Chondrocyte (in vitro differentiated cells): ENCODE data around the gene RARRES2. TPM values are rescaled to one million over a fixed set of nuclear protein-coding genes. Genes with fewer than 3 reads are reported as not detected.

ENCODE experiments used
- DNase-seq: peaks from one replicate; pipeline ENCODE4 v3.0.0; 2021; ENCODE audit warnings: mixed read lengths, low spot score
- H3K27ac Mint-ChIP-seq: one replicate; pipeline ENCODE4 v1.8.0; 2021; ENCODE audit warnings: mild to moderate bottlenecking, moderate library complexity, mixed read lengths; ENCODE audit not compliant: unreplicated experiment
- H3K27me3 Mint-ChIP-seq: 2 replicates; pipeline ENCODE4 v1.8.0; 2021; ENCODE audit warnings: low read depth, mixed read lengths
- H3K36me3 Mint-ChIP-seq: 2 replicates; pipeline ENCODE4 v1.8.0; 2021; ENCODE audit warnings: low read depth, mixed read lengths
- H3K4me1 Mint-ChIP-seq: 2 replicates; pipeline ENCODE4 v1.8.0; 2021; ENCODE audit warnings: low read depth, mild to moderate bottlenecking, mixed read lengths
- H3K4me3 Mint-ChIP-seq: one replicate; pipeline ENCODE4 v1.8.0; 2021; ENCODE audit warnings: mild to moderate bottlenecking, moderate library complexity, mixed read lengths; ENCODE audit not compliant: unreplicated experiment
- H3K9me3 Mint-ChIP-seq: 2 replicates; pipeline ENCODE4 v1.8.0; 2021; ENCODE audit warnings: low read depth, mixed read lengths
- CTCF ChIP-seq: fragments of 200-600 bp; sonication (generic); IDR thresholded peaks from 2 replicates; pipeline ENCODE4 v1.5.0; 2021; ENCODE audit warnings: antibody characterized with exemption, mild to moderate bottlenecking, moderate library complexity
- total RNA-seq: library from RNA; stranded (reverse); gene quantifications from 3 replicates; pipeline ENCODE4 v1.2.1, GENCODE V29; 2021

The RARRES2 gene
- total RNA-seq, 1 donor from 2014 or later, result 1.8 TPM

DNA sequence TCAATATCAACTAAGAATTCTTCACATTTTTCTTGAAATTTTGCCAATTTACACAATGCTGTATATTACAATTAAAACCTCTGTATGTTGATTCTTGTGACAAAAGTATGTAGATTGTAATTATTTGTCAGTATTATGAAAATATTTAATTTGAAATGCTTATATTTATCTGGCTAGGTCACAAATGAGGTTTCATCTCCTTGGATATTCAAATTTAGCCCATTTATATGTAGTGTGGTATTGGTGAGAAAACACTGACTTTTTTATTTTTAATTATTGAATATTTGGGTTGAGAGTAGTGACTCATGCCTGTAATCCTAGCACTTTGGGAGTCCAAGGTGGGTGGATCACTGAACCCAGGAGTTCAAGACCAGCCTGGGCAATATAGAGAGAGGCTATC, 2.9 kb upstream of the RARRES2 start:
- peaks cover 19% of the 10 kb centered on the region for H3K4me1 Mint-ChIP-seq
- peaks cover 7% of the 10 kb centered on the region for H3K9me3 Mint-ChIP-seq
- H3K36me3 Mint-ChIP-seq, result peaks cover 2% of the 10 kb centered on the region
- TF ChIP-seq CTCF, result no peak
- H3K27me3 Mint-ChIP-seq, result peaks cover 36% of the 10 kb centered on the region
- no peak overlapping the region for H3K4me3 Mint-ChIP-seq
- H3K27ac Mint-ChIP-seq, result no peak overlapping the region
- DNase-seq, result no peak

DNA sequence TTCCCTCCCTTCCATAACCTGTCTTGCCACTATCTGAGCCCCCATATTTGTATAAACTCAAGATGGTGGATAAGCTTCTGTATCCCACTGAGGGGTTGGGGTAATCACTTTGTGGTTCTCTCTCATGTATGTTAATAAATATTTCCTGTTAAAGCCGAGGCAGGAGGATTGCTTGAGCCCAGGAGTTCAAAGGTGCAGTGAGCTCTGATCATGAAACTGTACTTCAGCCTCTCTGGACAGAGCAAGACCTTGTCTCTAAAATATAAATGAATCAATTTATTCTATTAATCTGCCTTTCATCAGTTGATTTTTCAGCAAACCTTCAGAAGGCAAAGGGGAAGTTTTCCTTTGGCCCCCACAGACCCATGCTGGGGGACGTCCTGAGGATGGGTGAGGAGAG, 1.8 kb upstream of the RARRES2 start:
- no peak for TF ChIP-seq CTCF
- no peak for DNase-seq
- H3K9me3 Mint-ChIP-seq, result peaks cover 7% of the 10 kb centered on the region
- no peak overlapping the region for H3K4me3 Mint-ChIP-seq
- H3K27ac Mint-ChIP-seq, result no peak overlapping the region
- H3K4me1 Mint-ChIP-seq, result peaks cover 21% of the 10 kb centered on the region
- H3K27me3 Mint-ChIP-seq, result peaks cover 37% of the 10 kb centered on the region
- H3K36me3 Mint-ChIP-seq, result peaks cover 2% of the 10 kb centered on the region

GRCh38 chr7:150342121-150342408, 636 bp upstream of the RARRES2 start:
- peaks cover 7% of the 10 kb centered on the region for H3K9me3 Mint-ChIP-seq
- DNase-seq, result no peak
- peaks cover 2% of the 10 kb centered on the region for H3K36me3 Mint-ChIP-seq
- no peak for TF ChIP-seq CTCF
- peaks cover 34% of the 10 kb centered on the region for H3K27me3 Mint-ChIP-seq
- H3K4me1 Mint-ChIP-seq, result peaks cover 21% of the 10 kb centered on the region
- H3K4me3 Mint-ChIP-seq, result peak overlapping the region; percentile 9
- H3K27ac Mint-ChIP-seq, result no peak overlapping the region

DNA sequence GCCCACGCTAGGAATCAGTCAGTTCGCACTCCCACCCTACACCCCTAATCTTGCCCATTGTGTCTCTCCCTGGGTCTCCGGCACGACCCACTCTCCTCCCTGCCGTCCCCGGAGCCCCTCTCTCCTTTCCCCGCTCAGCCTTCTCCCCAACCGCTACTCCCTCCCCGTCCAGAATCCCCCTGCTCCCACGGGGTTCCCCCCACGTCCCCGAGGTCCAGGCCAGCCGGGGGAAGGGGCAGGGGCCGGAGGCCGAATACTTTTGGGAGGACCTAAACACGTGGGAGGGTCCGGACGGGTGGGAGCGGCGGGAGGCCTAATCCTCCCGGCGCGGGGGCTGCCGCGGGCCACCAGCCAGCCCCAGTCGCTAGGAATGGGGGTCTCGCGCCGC, 560 bp downstream of the RARRES2 start:
- no peak for TF ChIP-seq CTCF
- peaks cover 21% of the 10 kb centered on the region for H3K4me1 Mint-ChIP-seq
- H3K36me3 Mint-ChIP-seq, result peaks cover 2% of the 10 kb centered on the region
- no peak overlapping the region for H3K4me3 Mint-ChIP-seq
- H3K9me3 Mint-ChIP-seq, result peaks cover 7% of the 10 kb centered on the region
- DNase-seq, result no peak
- peaks cover 25% of the 10 kb centered on the region for H3K27me3 Mint-ChIP-seq
- no peak overlapping the region for H3K27ac Mint-ChIP-seq

DNA sequence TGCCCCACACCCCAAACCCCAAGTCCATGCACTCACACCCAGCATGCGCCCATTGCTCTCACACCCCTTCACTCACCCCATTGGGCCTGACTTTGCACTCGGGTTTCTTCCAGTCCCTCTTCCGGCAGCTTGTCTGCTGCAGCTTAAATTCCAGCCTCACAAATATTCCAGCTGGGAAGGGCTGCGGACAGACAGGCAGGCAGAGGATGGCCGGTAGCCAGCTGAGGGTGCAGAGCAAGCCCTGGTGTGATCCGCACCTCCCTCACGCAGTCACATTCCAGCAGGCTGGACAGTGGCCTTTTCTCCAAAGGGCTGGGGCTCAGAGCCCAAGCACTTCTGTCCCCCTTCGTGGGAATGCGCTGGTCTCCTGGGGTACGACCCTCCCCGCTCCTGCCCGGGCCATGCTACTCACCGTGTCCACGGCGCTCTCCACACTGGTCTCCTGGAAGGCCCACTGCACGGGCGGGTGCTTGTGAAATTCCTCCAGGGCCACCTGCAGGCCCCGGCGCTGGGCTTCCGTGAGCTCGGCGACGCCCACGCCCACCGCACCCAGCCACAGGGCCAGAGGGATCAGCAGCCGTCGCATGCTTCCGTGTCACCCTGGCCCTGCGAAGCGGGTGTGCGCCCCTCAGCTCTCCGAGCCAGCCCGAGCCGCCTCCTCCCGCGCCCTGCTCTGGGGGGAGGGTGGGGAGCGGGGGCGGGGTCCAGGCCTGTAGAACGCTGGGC, 1.2 kb downstream of the RARRES2 start:
- no peak for TF ChIP-seq CTCF
- H3K27ac Mint-ChIP-seq, result peak overlapping the region; percentile 63
- no peak overlapping the region for H3K4me3 Mint-ChIP-seq
- peaks cover 25% of the 10 kb centered on the region for H3K27me3 Mint-ChIP-seq
- DNase-seq, result no peak
- peaks cover 7% of the 10 kb centered on the region for H3K9me3 Mint-ChIP-seq
- peaks cover 21% of the 10 kb centered on the region for H3K4me1 Mint-ChIP-seq
- peaks cover 2% of the 10 kb centered on the region for H3K36me3 Mint-ChIP-seq
